Left ventricle myocardium inferior (tissue), 1 donor: Measurements from ENCODE around the gene BMF. TPM values are rescaled to one million over a fixed set of nuclear protein-coding genes. Genes with fewer than 3 reads are reported as not detected.

ENCODE experiments used
- DNase-seq: peaks from one replicate; pipeline ENCODE4 v3.0.0-alpha.2; 2020
- H3K27ac ChIP-seq: fragments of 200-600 bp; replicated peaks from 2 replicates; pipeline ENCODE4 v1.8.0; 2021
- H3K27me3 ChIP-seq: fragments of 200-600 bp; 2 replicates; pipeline ENCODE4 v1.8.0; 2021; ENCODE audit warnings: low read depth
- H3K36me3 ChIP-seq: fragments of 200-600 bp; 2 replicates; pipeline ENCODE4 v1.8.0; 2021
- H3K4me1 ChIP-seq: fragments of 200-600 bp; 2 replicates; pipeline ENCODE4 v1.8.0; 2021
- H3K4me3 ChIP-seq: fragments of 200-600 bp; 2 replicates; pipeline ENCODE4 v1.8.0; 2021; ENCODE audit warnings: mild to moderate bottlenecking, moderate library complexity
- H3K9me3 ChIP-seq: fragments of 200-600 bp; replicated peaks from 2 replicates; pipeline ENCODE4 v1.8.0; 2021
- intact Hi-C: fragments of 100-400 bp; cut with micrococcal nuclease; formaldehyde crosslinking; loops from one replicate; pipeline ENCODE4 v1.11.0; 2022
- total RNA-seq: library from RNA; stranded (reverse); fragmentation: NEBNext Ultra II Directional; extraction: Animal tissue kit (Norgen Biotek cat#: 25700); gene quantifications from one replicate; pipeline ENCODE4 v1.2.1, GENCODE V29; 2021
- TF ChIP-seq, protein P1 (sequence below): fragments of 200-600 bp; IDR thresholded peaks from 2 replicates; pipeline ENCODE4 v1.8.0; 2021; ENCODE audit warnings: antibody characterized with exemption, mild to moderate bottlenecking, borderline replicate concordance
- donor health status: DM: no; HTN: yes; CAD: no; lungs with severe emphysema.

Gene BMF
- total RNA-seq, 1 donor from 2014 or later: 3.1 TPM

DNA sequence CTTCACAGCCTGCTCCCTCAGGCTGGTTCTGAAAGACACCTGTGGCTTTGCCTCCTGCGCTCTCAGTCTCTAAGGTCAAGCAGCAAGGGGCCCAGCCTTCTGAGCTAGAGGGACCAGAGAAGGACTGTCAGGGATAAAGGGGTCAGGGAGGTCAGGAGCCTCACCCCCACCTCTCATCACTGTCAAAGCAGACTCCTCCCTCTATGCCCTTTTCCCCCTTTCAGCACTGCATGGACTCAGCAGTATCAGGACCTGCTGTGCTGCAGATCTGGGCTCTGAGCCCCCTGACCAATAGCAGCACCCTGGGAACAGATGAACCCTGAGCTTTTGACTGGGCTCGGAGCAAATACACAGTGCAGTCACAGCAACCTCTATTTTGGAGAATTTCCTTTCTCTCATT, 3.2 kb upstream of the BMF start:
- Histone ChIP-seq H3K4me1 (peaks cover 24% of the 10 kb centered on the region), H3K4me3 (no peak overlapping the region), H3K9me3 (no peaks in the 10 kb centered on the region), H3K27me3 (peaks cover 13% of the 10 kb centered on the region), H3K36me3 (no peaks in the 10 kb centered on the region), H3K27ac (no peak overlapping the region)
- intact Hi-C loops: no loop called here
- TF ChIP-seq, protein P1, sequence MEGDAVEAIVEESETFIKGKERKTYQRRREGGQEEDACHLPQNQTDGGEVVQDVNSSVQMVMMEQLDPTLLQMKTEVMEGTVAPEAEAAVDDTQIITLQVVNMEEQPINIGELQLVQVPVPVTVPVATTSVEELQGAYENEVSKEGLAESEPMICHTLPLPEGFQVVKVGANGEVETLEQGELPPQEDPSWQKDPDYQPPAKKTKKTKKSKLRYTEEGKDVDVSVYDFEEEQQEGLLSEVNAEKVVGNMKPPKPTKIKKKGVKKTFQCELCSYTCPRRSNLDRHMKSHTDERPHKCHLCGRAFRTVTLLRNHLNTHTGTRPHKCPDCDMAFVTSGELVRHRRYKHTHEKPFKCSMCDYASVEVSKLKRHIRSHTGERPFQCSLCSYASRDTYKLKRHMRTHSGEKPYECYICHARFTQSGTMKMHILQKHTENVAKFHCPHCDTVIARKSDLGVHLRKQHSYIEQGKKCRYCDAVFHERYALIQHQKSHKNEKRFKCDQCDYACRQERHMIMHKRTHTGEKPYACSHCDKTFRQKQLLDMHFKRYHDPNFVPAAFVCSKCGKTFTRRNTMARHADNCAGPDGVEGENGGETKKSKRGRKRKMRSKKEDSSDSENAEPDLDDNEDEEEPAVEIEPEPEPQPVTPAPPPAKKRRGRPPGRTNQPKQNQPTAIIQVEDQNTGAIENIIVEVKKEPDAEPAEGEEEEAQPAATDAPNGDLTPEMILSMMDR: no peak
- DNase-seq: no peak

DNA sequence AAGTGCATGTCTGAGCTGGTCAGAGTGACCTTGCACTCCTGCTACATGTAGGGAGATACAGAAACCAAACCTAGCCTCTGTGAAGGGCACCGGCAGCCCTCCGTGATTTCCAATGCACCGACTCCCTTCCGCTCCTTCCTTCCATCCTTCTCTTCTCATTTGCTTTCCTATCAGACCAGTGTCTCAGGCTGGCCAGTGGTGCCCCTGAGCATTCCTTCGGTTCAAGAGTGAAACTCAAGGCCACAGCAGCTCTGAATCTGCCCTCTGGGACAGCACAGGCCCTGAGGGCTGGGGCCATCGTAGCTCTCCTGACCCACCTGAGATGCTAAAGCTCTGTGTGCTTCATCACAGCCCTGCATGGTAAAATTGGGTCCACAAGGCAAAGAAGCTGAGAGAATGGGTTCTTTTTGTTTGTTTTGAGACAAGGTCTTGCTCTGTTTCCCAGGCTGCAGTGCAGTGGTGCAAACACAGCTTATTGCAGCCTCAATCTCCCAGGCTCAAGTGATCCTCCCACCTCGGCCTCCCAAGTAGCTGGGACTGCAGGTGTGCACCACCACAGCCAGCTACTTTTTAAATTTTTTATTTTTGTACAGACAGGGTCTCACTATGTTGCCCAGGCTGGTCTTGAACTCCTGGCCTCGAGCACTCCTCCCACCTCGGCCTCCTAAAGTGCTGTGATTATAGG, 2.3 kb upstream of the BMF start:
- Histone ChIP-seq H3K27me3 (peaks cover 13% of the 10 kb centered on the region), H3K36me3 (no peaks in the 10 kb centered on the region), H3K27ac (no peak overlapping the region), H3K4me3 (no peak overlapping the region), H3K4me1 (peaks cover 31% of the 10 kb centered on the region), H3K9me3 (no peaks in the 10 kb centered on the region)
- TF ChIP-seq, protein P1: no peak
- intact Hi-C loops: no loop called here
- no peak for DNase-seq

DNA sequence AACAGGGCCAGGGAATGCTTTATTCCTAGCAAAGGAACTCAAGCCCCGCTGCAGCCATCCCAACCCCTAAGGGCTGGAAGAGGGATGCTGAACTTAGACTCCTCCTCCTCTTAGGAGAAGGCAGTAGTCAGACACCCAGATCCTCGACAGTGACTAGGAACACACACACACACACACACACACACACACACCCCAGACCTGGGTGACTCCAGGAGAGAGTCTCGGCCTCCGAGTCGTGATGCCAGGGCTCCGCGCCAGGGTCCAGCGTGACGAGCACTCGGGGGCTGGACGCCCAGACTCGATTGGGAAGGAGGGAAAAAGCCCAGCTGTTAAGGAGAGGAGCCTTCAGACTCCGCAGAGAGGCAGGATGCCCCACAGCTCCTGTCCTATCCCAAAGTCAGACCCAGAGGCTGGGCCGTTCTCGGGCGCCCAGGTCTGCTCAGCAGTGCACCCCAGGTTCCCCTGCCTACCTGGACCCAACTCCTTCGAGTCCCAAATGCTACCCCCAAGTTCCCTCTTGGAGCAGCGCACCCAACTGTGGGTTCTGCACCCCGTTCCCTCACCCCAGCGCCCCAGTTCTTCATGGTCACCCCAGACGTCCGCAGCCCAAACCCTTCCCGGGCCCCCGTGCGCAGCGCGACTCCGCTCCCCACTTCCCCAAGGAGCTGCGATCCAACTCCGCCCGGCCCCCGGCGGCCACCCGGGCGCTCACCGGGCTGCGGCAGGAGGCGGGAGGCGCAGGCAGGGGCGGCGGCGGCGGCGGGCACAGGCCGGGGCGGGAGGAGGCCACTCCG, 421 bp downstream of the BMF start:
- Histone ChIP-seq H3K4me1 (peaks cover 59% of the 10 kb centered on the region), H3K4me3 (peak overlapping the region; percentile 89), H3K36me3 (no peaks in the 10 kb centered on the region), H3K27me3 (peaks cover 10% of the 10 kb centered on the region), H3K27ac (peak overlapping the region; percentile 86), H3K9me3 (no peaks in the 10 kb centered on the region)
- DNase-seq: peak; percentile 72
- intact Hi-C loops: loop anchor here (10.0 kb wide), 1 partner anchor 63 kb away; no protein-coding TSS in a partner anchor
- TF ChIP-seq, protein P1: no peak

DNA sequence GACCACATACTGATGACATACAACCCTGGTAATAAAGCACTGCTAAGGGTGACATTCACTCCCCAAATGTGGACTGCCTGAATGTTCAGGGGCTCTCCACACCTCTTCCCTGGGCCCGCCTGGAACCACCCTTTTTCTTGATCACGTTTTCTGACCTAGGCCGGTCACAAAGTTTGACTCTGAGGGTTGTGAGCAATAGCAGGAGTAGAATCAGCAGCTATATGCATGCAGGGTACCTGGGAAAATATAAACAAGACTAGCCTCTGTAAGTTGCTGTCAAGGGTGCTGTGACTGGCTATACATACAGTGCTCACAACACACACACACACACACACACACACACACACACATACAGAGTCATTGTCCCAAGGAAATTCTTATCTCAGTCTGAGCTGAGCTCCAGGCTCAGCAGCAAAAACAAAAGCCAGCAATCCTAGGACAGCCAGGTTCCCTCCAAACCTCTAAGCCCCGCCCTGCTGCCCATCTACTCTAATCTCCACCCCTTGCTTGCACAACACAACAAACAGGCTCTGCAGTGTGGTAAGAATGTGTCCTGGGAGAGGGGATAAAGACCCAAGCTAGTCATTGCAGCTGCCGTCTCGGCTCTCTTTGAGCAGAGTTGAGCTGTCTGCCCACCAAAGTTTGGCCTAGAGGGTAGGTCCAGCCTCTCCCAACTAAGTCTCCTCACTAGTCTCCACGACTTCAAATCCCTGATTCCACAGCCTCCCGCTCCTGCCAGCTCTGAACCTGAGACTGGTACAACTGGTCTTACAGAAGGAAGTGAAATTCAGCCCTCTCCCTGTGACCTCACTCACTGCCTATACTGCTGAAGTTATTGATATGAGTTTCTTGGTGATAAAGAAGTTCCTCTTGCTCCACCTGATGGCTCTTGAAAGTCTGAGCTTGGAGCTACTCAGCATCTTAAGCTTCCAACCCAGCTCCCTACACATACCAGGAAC, 2.2 kb downstream of the BMF start:
- Histone ChIP-seq H3K4me1 (peaks cover 77% of the 10 kb centered on the region), H3K9me3 (no peaks in the 10 kb centered on the region), H3K36me3 (no peaks in the 10 kb centered on the region), H3K27me3 (no peaks in the 10 kb centered on the region), H3K4me3 (peak overlapping the region; percentile 6), H3K27ac (peak overlapping the region; percentile 91)
- TF ChIP-seq, protein P1: no peak
- intact Hi-C loops: loop anchor here (10.0 kb wide), 1 partner anchor 62 kb away; no protein-coding TSS in a partner anchor
- DNase-seq: peak; percentile 69
